Stimulated activated CD8-positive, alpha-beta memory T cell treated with anti-CD3 and anti-CD28 coated beads, Interleukin-4, amount 100 ng/mL, for 1 hour (primary cell): ENCODE measurements around the gene MRC2.

Source experiments
- DNase-seq, 2 donors: peaks; one replicate each; pipeline ENCODE4 v3.0.0-alpha.2; 2020; ENCODE audit warnings: low read depth in 2 of 2, low spot score in 1 of 2

The MRC2 gene

GRCh38 chr17:62631086-62631935 is 3.8 kb downstream of the MRC2 start:
- DNase-seq, result no peak

GRCh38 chr17:62631936-62632924 is 4.8 kb downstream of the MRC2 start:
- DNase-seq, result no peak

GRCh38 chr17:62637809-62638208 is 10.3 kb downstream of the MRC2 start:
- no peak for DNase-seq

- DNase-seq, result no peak
Observed at GRCh38 chr17:62641153-62641552, 13.7 kb downstream of the MRC2 start.

DNA sequence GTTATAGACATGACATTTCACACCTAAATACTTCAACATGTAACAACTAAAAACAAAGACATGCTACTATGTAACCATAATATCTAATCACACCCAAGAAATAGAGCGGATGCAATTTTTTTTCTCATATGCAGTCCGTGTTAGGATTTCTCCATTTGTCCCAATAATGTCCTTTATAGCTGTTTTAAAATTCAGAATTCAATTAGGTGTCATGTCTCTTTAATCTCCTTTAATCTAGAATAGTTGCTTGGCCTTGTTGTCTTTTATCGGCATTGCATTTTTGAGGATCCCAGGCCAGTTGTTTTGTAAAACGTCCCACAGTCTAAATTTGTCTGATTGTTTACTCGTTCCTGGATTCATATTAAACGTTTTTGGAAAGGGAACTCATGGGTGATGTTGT is 14.5 kb downstream of the MRC2 start:
- no peak for DNase-seq

- no peak for DNase-seq
Observed at GRCh38 chr17:62643496-62643895, 16.0 kb downstream of the MRC2 start.

DNA sequence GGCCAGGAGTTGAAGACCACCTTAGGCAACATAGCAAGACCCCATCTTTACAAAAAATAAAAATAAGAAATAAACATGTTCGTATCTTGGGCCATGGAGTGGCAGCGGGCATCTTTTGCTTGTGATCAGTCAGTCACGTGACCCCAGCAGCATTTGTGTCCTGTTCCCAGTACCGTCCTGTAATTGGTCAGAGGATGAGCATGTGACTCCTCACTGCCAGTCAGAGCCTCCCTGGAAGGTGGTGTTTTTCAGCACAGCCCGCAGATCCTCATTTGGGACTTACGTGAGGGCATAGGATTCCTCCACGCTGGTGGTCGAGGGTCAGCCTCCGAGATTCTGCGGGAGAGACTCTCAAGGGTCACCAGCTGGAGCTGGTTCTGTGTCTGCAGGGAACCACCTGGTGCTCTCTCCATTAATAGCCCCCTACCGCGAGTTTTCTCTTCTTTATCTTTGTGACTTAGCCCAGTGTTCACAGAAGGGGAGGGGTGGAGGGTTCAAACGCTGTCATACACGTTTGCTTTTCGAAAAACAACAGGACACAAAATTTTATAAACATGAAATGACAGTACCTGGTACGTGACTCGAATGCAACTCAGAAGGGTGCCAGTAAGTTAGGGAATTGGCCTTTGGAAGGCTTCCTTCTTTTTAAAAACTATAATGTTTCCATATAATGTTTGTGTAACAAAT is 17.2 kb downstream of the MRC2 start:
- DNase-seq, result no peak

- no peak for DNase-seq
Observed at GRCh38 chr17:62648251-62648955, 20.9 kb downstream of the MRC2 start.

DNA sequence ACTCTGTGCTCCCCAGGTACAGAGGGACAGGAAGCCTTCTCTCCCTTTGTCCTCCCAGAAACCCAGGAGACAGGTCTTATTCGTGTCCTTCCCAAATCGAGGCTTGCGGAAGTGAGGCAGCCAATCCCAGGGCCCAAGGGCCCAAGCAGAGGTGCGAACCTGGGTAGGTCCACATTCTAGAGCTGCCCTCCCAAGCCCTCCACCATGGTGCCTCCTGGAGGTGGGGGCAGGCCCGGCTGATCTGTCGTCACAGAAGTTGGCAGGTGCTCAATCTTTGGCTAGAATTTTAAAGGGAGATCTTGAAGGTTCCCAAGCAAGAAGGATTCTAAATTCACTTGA is 21.5 kb downstream of the MRC2 start:
- DNase-seq, result no peak

DNA sequence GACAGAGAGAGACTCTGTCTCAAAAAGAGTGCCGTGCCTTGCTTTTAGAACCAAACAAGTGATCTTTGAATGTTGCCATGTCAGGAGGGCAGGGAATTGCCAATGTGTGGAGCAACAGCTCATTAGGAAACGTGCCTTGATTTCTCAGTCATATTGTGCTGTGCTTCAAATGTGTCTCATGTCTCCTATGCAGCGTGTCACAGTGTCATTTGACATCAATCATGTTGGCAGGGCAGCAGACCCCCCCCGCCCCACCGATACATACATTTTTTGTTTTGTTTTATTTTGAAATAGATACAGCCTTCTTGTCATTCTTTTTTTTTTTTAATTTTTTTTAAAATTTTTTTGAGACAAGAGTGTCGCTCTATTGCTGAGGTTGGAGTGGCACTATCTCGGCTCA is 22.1 kb downstream of the MRC2 start:
- no peak for DNase-seq

DNA sequence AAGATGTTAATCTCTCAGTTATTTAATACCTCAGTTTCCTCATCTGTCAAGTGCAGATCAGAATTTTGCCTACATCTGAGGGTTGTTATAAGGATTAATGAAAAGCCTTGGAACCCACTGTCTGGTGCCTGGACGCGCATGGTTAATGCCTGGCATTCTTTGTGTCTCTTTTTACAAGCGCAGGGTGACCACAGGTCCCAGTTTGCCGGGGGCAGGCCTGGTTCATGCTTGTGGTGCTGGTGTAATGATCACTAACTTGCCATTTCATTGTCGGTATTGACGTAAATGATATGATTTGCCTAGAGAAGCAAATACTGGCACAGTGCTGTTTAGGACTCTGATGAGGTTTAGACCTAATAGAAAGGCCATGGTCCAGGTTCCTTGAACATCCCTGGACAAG is 23.1 kb downstream of the MRC2 start:
- no peak for DNase-seq

- DNase-seq, result no peak
Observed at GRCh38 chr17:62652251-62653001, 25.0 kb downstream of the MRC2 start.

- DNase-seq, result no peak
Observed at GRCh38 chr17:62653002-62653825, 25.7 kb downstream of the MRC2 start.

- no peak for DNase-seq
Observed at GRCh38 chr17:62653826-62654761, 26.6 kb downstream of the MRC2 start.

DNA sequence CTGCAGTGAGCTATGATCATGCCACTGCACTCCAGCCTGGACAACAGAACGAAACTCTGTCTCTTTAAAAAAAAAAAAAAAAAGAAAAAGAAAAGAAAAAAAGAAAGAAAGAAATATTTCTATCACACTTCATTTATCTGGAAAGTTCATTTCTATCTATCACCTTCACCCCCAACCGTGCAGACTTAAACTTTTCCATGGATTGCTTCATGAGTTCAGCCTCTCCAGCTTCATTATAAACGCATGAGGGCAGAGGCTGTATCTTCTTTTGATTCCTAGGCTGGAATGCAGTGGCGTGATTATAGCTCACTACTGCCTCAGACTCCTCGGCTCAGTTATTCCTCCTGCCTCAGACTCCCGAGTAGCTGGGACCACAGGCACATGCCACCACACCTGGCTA is 28.2 kb downstream of the MRC2 start:
- DNase-seq, result no peak

- DNase-seq, result no peak
Observed at GRCh38 chr17:62656446-62656845, 29.0 kb downstream of the MRC2 start.

GRCh38 chr17:62657145-62657665 is 29.7 kb downstream of the MRC2 start:
- no peak for DNase-seq

GRCh38 chr17:62657690-62658089 is 30.2 kb downstream of the MRC2 start:
- DNase-seq, result no peak
